ENCODE results near the gene EFNA4.

GRCh38 chr1:155110826-155111225, 47.3 kb downstream of the EFNA4 start:
- TF ChIP-seq ZFP36 (IDR thresholded peaks at IDR 0.05; ENCODE audit: low read depth, low read length, partially characterized antibody) (no peak), SMAD4 (CRISPR knock-in tag; conservative IDR thresholded peaks at IDR 0.05) (no peak), ZNF232 (CRISPR knock-in tag; IDR thresholded peaks at IDR 0.05) (no peak)
- TF ChIP-seq, protein P1, sequence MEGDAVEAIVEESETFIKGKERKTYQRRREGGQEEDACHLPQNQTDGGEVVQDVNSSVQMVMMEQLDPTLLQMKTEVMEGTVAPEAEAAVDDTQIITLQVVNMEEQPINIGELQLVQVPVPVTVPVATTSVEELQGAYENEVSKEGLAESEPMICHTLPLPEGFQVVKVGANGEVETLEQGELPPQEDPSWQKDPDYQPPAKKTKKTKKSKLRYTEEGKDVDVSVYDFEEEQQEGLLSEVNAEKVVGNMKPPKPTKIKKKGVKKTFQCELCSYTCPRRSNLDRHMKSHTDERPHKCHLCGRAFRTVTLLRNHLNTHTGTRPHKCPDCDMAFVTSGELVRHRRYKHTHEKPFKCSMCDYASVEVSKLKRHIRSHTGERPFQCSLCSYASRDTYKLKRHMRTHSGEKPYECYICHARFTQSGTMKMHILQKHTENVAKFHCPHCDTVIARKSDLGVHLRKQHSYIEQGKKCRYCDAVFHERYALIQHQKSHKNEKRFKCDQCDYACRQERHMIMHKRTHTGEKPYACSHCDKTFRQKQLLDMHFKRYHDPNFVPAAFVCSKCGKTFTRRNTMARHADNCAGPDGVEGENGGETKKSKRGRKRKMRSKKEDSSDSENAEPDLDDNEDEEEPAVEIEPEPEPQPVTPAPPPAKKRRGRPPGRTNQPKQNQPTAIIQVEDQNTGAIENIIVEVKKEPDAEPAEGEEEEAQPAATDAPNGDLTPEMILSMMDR (IDR thresholded peaks at IDR 0.05 in 2 of 3, conservative IDR thresholded peaks at IDR 0.05 in 1 of 3; ENCODE audit: insufficient read depth in 2 of 3, low read depth in 1 of 3, low read length in 3 of 3): no peak

Measured in K562 (cell line).